Islet of Langerhans (tissue), 1 donor: Measurements from ENCODE around the gene PLK5.
"Not testable (repeated sequence)": the region's sequence is repeated elsewhere in the genome, so short reads cannot be mapped to it uniquely, and the experiment has no call there.

Experiments
- FAIRE-seq: peaks from one replicate; lab custom pipeline; 2011; peaks lifted over from hg19 to GRCh38; lab: Jason Lieb, UNC

Gene PLK5, protein sequence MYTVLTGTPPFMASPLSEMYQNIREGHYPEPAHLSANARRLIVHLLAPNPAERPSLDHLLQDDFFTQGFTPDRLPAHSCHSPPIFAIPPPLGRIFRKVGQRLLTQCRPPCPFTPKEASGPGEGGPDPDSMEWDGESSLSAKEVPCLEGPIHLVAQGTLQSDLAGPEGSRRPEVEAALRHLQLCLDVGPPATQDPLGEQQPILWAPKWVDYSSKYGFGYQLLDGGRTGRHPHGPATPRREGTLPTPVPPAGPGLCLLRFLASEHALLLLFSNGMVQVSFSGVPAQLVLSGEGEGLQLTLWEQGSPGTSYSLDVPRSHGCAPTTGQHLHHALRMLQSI

DNA sequence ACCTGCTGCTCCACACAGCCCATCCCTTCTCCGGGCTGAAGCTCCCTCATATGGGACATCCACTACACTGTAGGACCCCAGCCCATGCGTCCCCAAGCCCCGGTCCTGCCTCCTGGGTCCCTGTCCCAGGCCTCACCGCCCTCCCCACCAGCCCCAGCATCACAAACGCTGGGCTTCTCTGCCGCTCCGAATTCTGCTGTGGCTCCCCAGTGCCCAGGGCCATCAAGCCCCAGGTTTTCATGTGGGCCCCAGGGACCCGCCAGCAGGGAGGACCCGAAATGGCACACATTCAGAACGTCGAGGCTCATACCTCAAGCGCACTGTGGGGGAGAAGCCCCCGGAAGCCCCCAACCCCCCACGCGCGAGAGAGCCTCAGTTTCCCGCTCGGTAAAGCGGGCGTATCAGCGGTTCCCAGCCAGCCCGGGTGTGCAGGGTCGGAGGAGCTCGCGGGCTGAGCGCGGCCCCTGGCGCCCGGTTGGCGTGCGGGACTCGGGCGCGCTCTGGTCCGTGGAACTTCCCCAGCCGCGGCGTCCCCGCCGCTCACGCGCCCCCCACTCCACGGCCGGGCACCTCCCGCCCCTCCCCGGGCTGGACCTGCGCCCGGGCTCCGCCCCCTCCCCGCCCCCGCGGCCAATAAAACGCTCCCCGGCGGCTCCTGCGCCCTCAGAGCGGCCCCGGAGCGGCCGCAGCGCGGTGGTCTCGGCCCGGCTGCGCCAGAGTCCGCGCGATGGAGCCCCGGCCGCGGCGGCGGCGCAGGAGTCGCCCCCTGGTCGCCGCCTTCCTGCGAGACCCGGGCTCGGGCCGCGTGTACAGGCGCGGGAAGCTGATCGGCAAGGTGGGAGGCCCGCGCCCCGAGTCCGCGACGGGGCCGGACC, at the start of gene PLK5:
TSS of gene PLK5 (plus strand) at position 666 of the 875 bp plus-strand sequence. CDS start 2,920 bp downstream, outside the sequence.
- no peak for FAIRE-seq

DNA sequence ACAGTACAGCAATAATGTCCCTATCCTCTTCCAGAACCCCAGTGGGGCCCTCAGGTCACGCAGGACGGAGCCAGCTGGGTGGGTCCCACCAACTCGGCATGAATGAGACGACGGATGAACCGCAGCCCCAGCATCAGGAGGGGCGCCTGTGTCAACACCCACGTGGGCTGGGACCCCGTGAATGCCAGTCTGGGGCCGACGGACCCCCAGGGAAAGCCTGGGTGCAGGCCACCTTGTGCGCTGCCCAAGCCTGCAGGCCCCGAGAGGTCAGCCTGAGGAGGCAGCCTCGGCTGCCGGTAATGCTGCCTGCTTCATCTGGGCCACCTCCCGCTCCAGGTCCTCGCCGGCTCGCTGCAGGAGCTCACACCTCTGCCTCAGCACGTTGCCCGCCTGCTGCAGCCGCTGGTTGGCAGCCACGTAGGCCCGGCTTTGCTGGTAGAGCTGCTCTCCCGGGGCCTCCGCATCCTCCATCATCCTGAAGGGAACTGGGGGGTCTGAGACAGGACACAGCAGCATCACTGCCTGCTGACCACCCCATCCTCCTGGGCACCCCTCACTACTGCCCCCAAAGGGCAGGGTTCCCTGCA, 49.0 kb upstream of the PLK5 start:
- FAIRE-seq, result no peak

DNA sequence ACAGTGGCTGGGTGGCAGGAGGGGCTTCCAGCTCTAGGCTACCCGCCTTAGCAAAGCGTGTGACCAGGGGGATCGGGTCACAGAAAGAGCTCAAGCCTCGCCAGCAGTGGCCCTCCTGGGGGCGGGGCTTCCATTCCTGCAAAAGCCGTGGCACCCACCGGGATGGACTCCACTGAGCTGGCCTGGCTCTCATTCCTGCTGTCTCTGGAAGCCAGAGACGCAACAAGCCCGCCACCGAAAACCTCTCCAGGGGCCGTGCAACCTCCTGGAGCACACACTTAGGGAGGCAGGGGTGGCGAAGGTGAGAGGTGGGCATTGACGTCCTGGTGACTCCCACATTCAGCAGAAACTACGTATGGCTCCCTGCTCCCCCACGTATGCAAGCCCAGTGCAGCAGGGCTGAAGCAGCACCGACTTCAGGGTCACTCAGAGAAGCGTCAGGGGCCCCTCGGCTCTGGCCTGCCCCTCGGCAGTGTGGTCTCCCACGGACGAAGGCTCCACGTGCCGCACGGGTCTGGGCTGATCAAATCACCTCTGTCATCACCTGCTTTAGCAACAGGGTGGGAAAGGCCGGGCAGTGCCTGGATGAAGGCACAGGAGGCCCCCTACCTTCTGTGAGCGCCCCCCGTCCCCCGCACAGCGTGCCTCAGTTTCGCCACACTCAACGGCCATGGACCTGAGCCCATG, 48.0 kb upstream of the PLK5 start:
- no peak for FAIRE-seq

DNA sequence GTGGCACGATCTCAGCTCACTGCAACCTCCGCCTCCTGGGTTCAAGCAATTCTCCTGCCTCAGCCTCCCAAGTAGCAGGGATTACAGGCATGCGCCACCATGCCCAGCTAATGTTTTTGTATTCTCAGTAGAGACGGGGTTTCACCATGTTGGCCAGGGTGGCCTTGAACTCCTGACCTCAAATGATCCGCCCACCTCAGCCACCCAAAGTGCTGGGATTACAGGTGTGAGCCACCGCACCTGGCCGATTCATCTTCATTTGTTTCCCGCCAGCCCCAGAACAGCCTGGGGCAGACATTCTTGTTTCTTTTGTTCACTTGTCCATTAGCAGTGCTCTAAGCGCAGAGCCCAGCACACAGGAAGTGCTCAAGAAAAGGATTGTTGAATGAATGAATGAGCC, 46.8 kb upstream of the PLK5 start:
- FAIRE-seq, result not testable (repeated sequence)

DNA sequence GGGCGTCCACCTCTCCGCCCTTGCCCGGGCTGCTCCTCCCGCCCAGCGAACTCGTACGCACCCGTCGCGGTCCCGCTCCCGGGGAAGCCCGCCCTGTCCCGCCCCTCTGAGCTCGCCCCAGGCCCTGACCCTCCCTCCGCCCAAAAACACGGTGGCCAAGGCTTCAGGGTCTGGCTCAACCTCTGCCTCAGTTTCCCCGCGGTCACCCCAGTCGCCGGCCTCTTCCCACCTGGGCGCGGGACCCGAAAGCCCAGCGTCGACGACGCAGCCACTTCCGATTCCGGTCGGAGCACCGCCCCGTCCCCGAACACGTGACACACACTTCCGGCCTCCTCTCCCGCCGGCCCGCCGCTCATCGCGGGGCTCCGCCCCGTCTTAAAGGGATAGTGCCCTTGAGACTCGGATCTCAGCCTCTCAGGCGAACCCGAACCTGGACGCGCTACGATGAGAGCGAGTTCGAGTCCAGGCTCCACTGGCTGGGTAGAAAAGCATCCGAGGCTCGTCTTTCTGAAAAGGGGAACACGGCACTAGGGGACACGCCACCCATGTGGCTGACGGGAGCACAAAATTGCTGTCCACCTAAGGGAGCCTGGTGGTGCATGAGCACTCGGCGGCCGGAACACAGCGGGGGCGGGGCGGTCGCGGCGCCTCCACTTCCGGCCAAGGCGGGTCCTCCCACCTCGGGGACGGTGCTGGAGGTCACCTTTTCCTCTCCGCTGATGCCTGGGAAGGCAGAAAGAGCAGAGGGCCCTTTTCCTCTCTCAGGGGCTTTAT, 44.8 kb upstream of the PLK5 start, which contains the start of gene C19orf25:
TSS of gene C19orf25 (minus strand) at position 282 of the 774 bp plus-strand sequence. CDS start 312 bp downstream, outside the sequence.
- peak; percentile 86 for FAIRE-seq

DNA sequence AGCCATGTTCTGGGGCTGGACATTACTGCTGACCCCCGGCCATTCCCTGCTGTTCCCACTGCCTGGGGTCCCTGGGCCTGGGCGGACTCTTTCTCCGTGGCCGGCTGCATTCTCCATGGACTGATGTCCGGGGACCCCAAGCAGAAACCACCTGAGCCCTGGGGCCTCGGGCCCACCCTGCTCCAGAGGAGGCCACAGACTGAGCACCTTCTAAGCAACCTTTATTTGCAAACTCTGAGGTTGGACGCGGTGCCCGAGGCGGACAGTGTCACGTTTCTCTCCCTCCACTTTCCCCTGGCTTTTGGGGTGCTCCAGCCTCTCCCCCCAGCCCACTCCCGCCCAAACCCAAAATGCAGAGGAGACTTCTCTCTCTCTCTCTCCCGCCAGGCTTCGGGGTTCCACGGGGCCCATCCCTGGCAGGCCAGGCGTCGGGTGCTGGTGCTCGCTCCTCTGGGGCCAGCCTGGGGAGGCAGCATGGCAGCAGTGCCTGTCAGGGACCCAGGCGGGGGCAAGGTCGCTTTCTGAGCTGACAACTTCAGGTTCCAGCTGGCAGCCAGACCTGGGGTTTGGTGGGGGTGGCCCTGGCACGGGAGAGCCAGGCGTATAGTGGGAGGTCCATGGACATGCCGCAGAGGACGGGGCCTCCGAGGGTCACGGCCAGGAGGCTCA, 42.5 kb upstream of the PLK5 start:
- no peak for FAIRE-seq

DNA sequence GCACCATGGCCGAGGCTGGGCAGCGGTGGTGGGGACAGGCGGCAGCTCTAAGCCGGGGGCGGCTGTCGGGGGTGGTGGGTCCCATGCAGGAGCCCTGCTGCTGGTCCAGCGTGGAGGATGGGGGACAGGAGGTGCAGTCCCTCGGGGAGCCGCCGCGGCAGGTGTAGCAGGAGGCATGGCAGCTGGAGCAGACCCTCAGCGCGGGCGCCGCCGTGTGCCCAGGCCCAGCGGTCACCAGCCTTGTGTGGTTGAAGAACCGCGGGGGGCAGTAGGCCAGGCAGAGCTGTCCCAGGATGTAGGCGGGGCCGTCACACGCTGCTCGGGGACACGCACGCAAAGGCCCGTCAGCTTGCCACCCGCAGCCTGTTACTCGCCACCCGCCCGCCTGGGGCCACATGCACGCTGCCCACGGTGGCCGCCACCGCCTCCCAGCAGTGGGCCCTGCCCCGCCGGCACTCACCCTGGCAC, 42.0 kb upstream of the PLK5 start:
- FAIRE-seq, result no peak

DNA sequence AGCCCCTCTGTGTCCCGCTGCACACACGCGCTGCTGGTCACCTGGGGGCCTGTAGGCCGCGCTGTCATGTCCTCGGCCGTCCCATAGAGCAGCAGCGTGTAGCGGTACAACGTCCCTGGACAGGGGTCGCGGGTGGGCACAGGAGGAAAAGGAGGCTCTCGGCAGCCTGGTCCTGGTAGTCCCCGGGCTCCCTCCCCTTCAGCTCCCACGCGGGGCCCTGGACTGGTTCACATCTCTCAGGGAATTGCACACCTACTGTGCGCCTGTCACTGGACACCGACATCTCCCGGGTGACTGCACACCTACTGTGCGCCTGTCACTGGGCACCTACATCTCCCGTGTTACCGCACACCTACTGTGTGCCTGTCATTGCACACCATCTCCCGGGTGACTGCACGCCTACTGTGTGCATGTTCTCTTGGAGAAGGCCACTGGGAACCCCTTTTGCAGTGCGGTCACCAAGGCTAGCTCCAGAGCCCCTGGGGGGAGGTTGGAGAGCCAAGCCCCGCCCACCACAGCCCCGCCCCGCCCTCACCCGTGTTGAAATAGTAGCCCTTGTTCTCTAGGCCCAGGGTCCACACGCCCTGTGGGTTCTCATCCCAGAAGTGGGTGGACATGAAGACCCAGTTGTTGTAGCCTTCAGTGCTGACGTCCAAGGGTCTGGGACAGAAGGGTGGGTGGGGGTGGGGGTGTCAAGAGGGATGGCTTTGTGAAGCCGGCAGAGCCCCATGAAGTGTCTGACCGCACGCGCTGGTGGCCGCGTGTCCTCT, 41.3 kb upstream of the PLK5 start:
- no peak for FAIRE-seq

DNA sequence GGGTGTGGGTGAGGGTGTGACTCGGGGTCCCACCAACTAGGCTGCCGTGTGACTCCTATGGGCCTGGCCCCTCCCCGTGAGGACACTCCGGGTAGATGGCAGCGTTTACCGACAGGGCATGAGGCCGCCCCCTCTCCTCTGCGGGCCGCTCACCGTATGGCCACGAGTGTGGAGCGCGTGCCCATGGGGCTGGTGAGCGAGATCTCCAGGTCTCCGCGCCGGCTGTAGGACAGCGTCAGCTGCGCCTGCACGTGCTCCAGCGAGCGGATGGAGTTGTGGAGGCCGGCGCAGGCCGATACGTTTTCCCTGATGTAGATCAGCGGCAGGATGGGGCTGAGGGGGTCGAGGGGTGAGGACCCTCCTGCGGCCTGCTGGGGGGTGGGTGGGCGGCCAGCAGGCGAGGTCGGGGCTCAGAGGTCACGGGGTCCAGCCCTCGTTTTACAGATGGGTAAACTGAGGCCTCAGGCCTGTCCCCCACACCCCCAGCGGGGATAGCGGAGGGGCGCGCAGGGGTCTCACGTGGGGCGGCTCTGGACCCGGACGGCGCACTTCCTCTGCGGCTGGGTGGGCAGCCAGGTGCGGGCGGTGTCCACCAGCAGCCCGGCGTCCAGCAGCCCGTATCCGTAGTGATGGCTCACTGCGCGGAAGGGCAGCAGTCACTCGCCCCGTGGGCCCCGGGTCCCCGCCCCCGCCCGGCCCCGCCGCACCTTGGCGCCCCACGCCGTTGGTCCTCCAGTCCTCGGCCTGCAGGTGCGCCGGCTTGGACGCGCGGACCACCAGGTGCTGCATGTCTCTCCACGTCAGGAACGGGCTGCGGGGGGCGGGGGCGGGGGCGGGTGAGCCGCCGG, 40.5 kb upstream of the PLK5 start:
- no peak for FAIRE-seq

DNA sequence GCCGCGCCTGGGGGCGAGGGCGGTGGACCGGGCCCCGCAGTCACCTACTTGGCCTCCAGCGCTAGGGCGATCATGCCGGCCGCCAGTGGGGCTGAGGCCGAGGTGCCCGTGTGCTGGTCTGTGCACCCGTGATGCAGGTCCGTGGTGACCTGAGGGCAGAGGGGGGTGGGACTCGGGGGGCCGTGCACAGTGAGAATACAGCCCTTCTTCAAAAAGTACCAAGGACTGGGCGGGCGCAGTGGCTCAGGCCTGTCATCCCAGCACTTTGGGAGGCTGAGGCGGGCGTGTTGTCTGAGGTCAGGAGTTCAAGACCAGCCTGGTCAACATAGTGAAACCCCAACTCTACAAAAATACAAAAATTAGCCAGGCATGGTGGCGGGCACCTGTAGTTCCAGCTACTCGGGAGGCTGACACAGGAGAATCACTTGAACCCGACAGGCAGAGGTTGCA, 39.9 kb upstream of the PLK5 start:
- FAIRE-seq, result no peak

DNA sequence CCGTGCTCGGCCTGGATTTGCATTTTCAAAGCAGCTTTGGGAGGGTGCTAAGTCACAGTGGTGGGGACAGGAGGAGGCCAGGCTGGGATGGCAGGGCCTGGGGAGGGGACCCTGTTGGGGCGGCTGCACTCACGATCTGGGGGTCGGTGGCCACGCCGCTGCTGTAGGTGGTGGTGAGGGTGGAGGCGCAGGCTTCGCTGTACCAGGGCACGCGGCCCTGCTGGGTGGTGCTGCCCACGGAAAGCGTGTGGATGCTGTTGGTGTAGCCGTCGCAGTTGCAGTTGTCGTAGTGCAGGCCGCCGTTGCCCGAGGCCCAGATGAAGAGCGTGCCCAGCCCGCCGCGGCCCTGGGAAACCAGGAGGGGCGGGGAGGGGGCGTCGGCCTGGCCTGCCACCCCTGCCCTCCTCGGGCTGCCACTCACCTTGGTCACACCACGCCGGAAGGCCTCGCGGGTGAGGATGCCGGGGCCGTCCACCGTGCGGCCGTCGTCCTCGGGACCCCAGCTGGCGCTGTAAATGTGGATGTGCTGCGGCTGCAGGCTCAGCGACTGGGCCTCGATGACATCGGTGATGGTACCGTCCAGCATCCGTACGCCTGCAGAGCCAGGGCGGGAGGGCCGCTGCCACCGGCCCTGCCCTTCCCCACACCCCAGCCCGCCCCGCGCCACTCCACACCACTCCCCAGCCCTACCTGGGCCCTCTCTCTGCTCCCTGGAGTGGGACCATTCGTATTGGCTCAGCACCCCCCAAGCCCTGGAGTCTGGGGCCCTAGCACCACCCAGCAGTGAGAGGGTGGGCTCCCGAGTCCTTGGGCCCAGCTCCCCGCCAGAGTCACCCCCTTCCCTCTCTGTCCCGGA, 36.9 kb upstream of the PLK5 start:
- FAIRE-seq, result no peak

DNA sequence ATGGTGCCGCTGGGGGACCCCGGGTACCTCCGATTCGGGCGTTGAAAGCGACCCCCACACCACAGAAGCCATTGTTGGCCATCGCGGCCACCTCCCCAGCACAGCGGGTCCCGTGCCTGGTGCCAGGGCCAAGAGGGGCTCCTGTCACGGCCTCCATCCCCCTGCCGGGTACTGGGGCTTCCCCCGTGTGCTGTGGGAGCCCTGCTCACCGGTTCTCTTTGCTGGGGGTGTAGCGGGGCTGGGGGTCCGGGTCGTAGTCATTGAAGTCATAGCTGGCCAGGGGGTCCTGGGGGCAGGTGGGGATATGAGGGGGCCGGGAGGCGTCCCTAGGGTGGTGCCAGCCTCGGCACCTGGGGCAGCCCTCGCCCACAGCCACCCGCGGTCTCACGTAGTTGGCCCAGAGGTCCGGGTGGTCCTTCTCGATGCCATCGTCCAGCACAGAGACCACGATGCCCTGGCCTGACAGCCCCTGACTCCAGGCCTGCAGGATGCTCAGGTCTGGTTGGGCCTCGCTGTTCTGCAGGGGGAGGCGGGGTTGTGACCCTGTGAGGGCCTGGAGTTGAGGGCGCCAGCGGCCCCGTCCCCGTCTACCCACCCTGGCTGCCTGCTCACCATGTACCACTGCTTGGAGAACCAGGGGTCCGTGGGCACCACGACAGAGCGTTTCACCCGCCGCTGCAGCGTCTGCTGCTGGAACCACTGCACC, 36.1 kb upstream of the PLK5 start:
- FAIRE-seq, result no peak

DNA sequence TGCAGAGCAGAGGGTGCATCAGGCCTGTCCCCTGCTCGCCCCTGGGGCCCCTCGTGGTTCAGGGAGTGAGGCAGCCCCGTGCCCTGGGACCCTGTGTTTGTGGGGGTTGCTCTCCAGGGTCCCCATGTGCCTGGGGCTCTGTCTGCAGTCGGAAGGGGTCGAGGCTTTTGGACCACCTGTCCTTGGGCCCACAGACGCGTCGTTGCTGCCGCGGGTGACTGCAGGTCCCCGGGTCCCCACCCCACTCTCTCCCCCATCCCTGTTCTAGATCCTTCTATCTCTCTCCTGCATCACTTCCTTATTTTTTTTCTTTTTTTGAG, 35.6 kb upstream of the PLK5 start:
- no peak for FAIRE-seq

DNA sequence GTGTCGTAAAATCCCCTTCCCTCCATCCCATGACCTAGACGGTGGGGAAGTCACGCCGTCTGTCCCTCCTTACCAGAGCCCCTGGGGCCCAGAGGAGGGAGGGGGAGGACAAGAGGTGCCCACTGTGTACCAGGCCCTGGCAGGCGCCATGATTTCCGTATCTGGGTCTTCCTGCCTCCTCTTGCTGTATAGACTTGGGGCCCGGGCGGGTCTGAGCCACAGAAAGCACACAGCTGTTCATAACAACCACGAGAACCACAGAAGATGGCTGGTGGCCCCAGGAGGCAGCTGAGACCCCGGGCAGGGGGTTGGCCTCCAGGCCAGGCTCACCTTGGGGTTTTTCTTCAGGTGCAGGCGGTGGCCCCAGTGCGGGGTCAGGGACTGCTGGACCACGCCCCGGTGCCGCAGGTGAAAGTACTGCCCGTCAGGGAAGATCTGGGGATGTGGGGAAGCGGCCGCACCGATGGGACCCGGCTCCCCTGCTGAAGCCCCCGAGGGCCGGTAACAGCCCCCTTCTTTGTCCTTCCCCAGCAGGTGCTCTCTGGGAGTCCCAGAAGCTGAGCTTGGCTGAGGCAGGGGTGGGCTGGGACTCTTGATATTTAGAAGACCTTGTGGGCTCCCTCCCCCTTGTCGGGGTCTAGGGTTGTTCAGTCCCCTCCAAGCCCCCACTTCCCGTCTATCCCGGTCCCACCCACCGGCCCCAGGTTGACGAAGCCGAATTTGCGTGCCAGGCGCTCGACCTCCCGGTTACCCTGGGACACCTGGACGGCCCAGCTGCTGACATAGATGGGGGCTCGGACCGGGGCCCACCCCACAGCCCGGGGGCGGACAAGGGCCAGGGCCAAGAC, 34.2 kb upstream of the PLK5 start:
- FAIRE-seq, result no peak

DNA sequence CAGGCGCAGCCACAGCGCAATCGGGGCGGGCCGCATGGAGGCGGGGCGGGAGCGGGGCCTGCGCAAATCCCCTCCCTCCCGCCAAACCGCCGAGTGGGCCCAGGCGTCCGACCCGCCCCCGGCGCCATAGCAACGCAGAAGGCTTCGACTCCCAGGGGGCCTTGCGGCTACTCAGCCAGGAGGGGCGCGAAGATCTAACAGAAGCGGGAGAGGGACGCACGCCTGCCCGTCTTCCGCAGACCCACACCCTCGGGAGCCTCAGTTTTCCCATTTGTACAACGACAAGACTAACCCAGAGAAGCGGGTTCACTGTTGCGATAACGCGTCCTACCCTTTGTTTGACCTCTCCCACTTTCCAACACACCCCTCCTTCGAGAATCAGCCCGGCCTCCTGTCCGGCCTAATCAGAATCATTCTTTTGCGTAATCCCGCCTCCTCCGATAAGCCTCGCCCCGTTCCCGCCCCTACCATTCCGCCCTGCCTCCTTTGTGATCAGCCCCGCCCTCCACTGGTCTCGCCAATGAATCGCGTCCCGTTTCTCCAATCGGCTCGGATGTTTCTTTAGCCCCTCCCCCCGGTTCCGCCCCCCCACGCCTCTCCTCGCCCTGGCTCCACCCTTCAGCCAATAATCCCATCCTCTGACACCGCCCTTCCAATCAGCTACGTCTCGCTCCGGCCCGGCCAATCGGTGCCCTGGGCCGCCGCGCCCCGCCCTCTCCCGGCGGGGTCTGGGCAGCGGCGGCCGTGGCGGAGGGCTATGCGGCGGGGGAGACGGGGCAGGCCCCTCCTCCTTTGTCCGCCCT, 33.4 kb upstream of the PLK5 start, which contains the start of gene PCSK4:
TSS of gene PCSK4 (minus strand) at position 40 of the 803 bp plus-strand sequence. CDS start at position 36, 4 bp downstream.
- FAIRE-seq, result peak; percentile 68
